H9 (cell line): ENCODE measurements around the gene TRPC4AP. TPM values are rescaled to one million over a fixed set of nuclear protein-coding genes. Genes with fewer than 3 reads are reported as not detected.

Source experiments
- DNase-seq: peaks from one replicate; pipeline ENCODE4 v3.0.0-alpha.2; 2017
- H2AFZ ChIP-seq: one replicate; pipeline ENCODE4 v1.6.1; 2013; ENCODE audit warnings: mild to moderate bottlenecking, low read length, control low read depth, moderate library complexity
- H2AK5ac ChIP-seq: 2 replicates; pipeline ENCODE4 v1.6.1; 2013; ENCODE audit warnings: low read length, control low read depth, mixed read lengths; ENCODE audit not compliant: insufficient read length
- H2BK120ac ChIP-seq: one replicate; pipeline ENCODE4 v1.6.1; 2013; ENCODE audit warnings: low read depth, mild to moderate bottlenecking, low read length, control low read depth, inconsistent platforms; ENCODE audit not compliant: poor library complexity, severe bottlenecking
- H2BK12ac ChIP-seq: 2 replicates; pipeline ENCODE4 v1.6.1; 2013; ENCODE audit warnings: low read length, control low read depth, mixed read lengths, low read depth; ENCODE audit not compliant: insufficient read length
- H2BK15ac ChIP-seq: 2 replicates; pipeline ENCODE4 v1.6.1; 2013; ENCODE audit warnings: low read depth, low read length, control low read depth
- H2BK20ac ChIP-seq: one replicate; pipeline ENCODE4 v1.6.1; 2013; ENCODE audit warnings: low read depth, mild to moderate bottlenecking, low read length, control low read depth, inconsistent platforms; ENCODE audit not compliant: poor library complexity, severe bottlenecking
- H2BK5ac ChIP-seq: 2 replicates; pipeline ENCODE4 v1.6.1; 2013; ENCODE audit warnings: low read length, control low read depth, mixed read lengths; ENCODE audit not compliant: insufficient read length
- H3K14ac ChIP-seq: 2 replicates; pipeline ENCODE4 v1.6.1; 2013; ENCODE audit warnings: low read length, control low read depth; ENCODE audit not compliant: insufficient read depth
- H3K18ac ChIP-seq: 2 replicates; pipeline ENCODE4 v1.6.1; 2013; ENCODE audit warnings: low read depth, mild to moderate bottlenecking, mixed read lengths, low read length, control low read depth; ENCODE audit not compliant: insufficient read length
- H3K23ac ChIP-seq: 2 replicates; pipeline ENCODE4 v1.6.1; 2013; ENCODE audit warnings: low read length, control low read depth, mixed read lengths, low read depth; ENCODE audit not compliant: insufficient read length
- H3K23me2 ChIP-seq: 2 replicates; pipeline ENCODE4 v1.6.1; 2013; ENCODE audit warnings: low read depth, mild to moderate bottlenecking, mixed read lengths, low read length, control low read depth; ENCODE audit not compliant: insufficient read length, poor library complexity, severe bottlenecking
- H3K27ac ChIP-seq: 2 replicates; pipeline ENCODE4 v1.5.1; 2013; ENCODE audit warnings: low read length, control low read depth, mixed read lengths, low read depth; ENCODE audit not compliant: insufficient read length
- H3K27me3 ChIP-seq: 2 replicates; pipeline ENCODE4 v1.6.1; 2013; ENCODE audit warnings: low read length, control low read depth, inconsistent platforms; ENCODE audit not compliant: insufficient read depth
- H3K4ac ChIP-seq: 2 replicates; pipeline ENCODE4 v1.6.1; 2013; ENCODE audit warnings: low read depth, mild to moderate bottlenecking, control low read depth, inconsistent platforms, low read length, moderate library complexity
- H3K4me1 ChIP-seq: 2 replicates; pipeline ENCODE4 v1.6.1; 2013; ENCODE audit warnings: low read length, control low read depth, inconsistent platforms; ENCODE audit not compliant: insufficient read depth
- H3K4me2 ChIP-seq: 2 replicates; pipeline ENCODE4 v1.6.1; 2013; ENCODE audit warnings: low read length, control low read depth, mixed read lengths; ENCODE audit not compliant: insufficient read length, insufficient read depth
- H3K56ac ChIP-seq: 2 replicates; pipeline ENCODE4 v1.6.1; 2013; ENCODE audit warnings: low read depth, mild to moderate bottlenecking, mixed read lengths, low read length, control low read depth; ENCODE audit not compliant: insufficient read length
- H3K79me1 ChIP-seq: 2 replicates; pipeline ENCODE4 v1.6.1; 2013; ENCODE audit warnings: low read depth, mild to moderate bottlenecking, moderate library complexity, low read length, control low read depth, inconsistent platforms; ENCODE audit not compliant: insufficient read depth, poor library complexity, severe bottlenecking
- H3K79me2 ChIP-seq: 2 replicates; pipeline ENCODE4 v1.6.1; 2013; ENCODE audit warnings: low read length, control low read depth, inconsistent platforms; ENCODE audit not compliant: insufficient read depth
- H3K9ac ChIP-seq: 2 replicates; pipeline ENCODE4 v1.6.1; 2013; ENCODE audit warnings: low read length, control low read depth, mixed read lengths; ENCODE audit not compliant: insufficient read length; ENCODE audit errors: extremely low read depth
- H3K9me3 ChIP-seq: one replicate; pipeline ENCODE4 v1.6.1; 2013; ENCODE audit warnings: low read depth, low read length, inconsistent platforms; ENCODE audit not compliant: control insufficient read depth
- H3T11ph ChIP-seq: one replicate; pipeline ENCODE4 v1.6.1; 2013; ENCODE audit warnings: mild to moderate bottlenecking, low read length, control low read depth, inconsistent platforms
- H4K20me1 ChIP-seq: one replicate; pipeline ENCODE4 v1.6.1; 2013; ENCODE audit not compliant: control insufficient read depth, insufficient read length, insufficient read depth
- H4K5ac ChIP-seq: 2 replicates; pipeline ENCODE4 v1.6.1; 2013; ENCODE audit warnings: low read depth, mild to moderate bottlenecking, mixed read lengths, low read length, control low read depth; ENCODE audit not compliant: insufficient read length
- H4K8ac ChIP-seq: replicated peaks from 2 replicates; pipeline ENCODE4 v1.6.1; 2013; ENCODE audit warnings: low read length, control low read depth, mixed read lengths, low read depth; ENCODE audit not compliant: insufficient read length
- H4K91ac ChIP-seq: 2 replicates; pipeline ENCODE4 v1.6.1; 2013; ENCODE audit warnings: low read depth, mild to moderate bottlenecking, moderate library complexity, mixed read lengths, low read length, control low read depth; ENCODE audit not compliant: insufficient read length
- H3K27ac Mint-ChIP-seq, 3 experiments: 2 replicates in 2 of 3; 3 replicates in 1 of 3; pipeline ENCODE4 v1.8.0; 2020 to 2021; ENCODE audit warnings: mixed read lengths in 3 of 3, mild to moderate bottlenecking in 1 of 3, moderate library complexity in 1 of 3
- H3K27me3 Mint-ChIP-seq: 2 replicates; pipeline ENCODE4 v1.8.0; 2021; ENCODE audit warnings: low read depth, mild to moderate bottlenecking, moderate library complexity, mixed read lengths
- H3K36me3 Mint-ChIP-seq, 3 experiments: 2 replicates in 2 of 3; 3 replicates in 1 of 3; pipeline ENCODE4 v1.8.0; 2020 to 2021; ENCODE audit warnings: low read depth in 3 of 3, mixed read lengths in 3 of 3; ENCODE audit not compliant: insufficient read depth in 1 of 3
- H3K4me1 Mint-ChIP-seq, 2 experiments: 2 replicates each; pipeline ENCODE4 v1.8.0; 2020; ENCODE audit warnings: mixed read lengths in 2 of 2
- H3K4me3 Mint-ChIP-seq, 2 experiments: 2 replicates in 1 of 2; 3 replicates in 1 of 2; pipeline ENCODE4 v1.8.0; 2020 to 2021; ENCODE audit warnings: mild to moderate bottlenecking in 2 of 2, mixed read lengths in 2 of 2, moderate library complexity in 1 of 2
- H3K9me3 Mint-ChIP-seq, 2 experiments: 2 replicates in 1 of 2; 3 replicates in 1 of 2; pipeline ENCODE4 v1.8.0; 2020; ENCODE audit warnings: mild to moderate bottlenecking in 2 of 2, mixed read lengths in 2 of 2, moderate library complexity in 1 of 2
- CTCF ChIP-seq: fragments of 200-600 bp; sonication (generic); conservative IDR thresholded peaks from 3 replicates; pipeline ENCODE4 v1.8.0; 2021; ENCODE audit warnings: antibody characterized with exemption, mild to moderate bottlenecking
- whole genome bisulfite sequencing: extraction: QIAGEN DNeasy Blood & Tissue Kit; methylation state at CpG from one replicate; pipeline ENCODE4 v1.1.7; 2013; ENCODE audit warnings: missing lambda C conversion rate, low lambda C conversion rate, mixed read lengths; ENCODE audit not compliant: insufficient read length; ENCODE audit errors: extremely low coverage; 5-methylcytosine and 5-hydroxymethylcytosine counted together
- total RNA-seq: library from RNA; stranded (reverse); gene quantifications from 2 replicates; pipeline ENCODE4 v1.2.1, GENCODE V29; 2021

TRPC4AP gene
- total RNA-seq, 1 experiment from 2014 or later = 93.9 TPM

GRCh38 chr20:35087355-35087754 lies 5.3 kb downstream of the TRPC4AP start:
- H4K5ac ChIP-seq = no peak overlapping the region
- WGBS = no CpG with 5 or more reads among the region's 5 CpGs
- H4K20me1 ChIP-seq = no peaks in the 10 kb centered on the region
- H3K36me3 Mint-ChIP-seq = peaks cover 7 to 18% (median 13%) of the 10 kb centered on the region in 3 experiments; a peak in 6 of 7 replicates
- no peak overlapping the region for H2BK12ac ChIP-seq
- no peak overlapping the region for H2BK5ac ChIP-seq
- peaks cover 19% of the 10 kb centered on the region; the same call in 1 of the 2 replicates for H3K79me2 ChIP-seq
- no peaks in the 10 kb centered on the region for H3K4me1 ChIP-seq
- no peak overlapping the region for H3K4me3 Mint-ChIP-seq
- no peak for TF ChIP-seq CTCF
- H2BK120ac ChIP-seq = no peak overlapping the region
- H2BK15ac ChIP-seq = no peak overlapping the region
- H3K9me3 Mint-ChIP-seq = no peaks in the 10 kb centered on the region
- no peak overlapping the region for H3K56ac ChIP-seq
- H2BK20ac ChIP-seq = no peak overlapping the region
- no peak for DNase-seq
- peaks cover 8% of the 10 kb centered on the region for H3K23me2 ChIP-seq
- no peak overlapping the region for H2AFZ ChIP-seq
- H3K23ac ChIP-seq = no peak overlapping the region
- no peak overlapping the region for H4K91ac ChIP-seq
- H3K9me3 ChIP-seq = no peaks in the 10 kb centered on the region
- no peak overlapping the region for H3K27ac ChIP-seq
- no peak overlapping the region for H3K9ac ChIP-seq
- H3K4me1 Mint-ChIP-seq = peaks cover 17 to 23% of the 10 kb centered on the region in 2 experiments
- H3K79me1 ChIP-seq = peaks cover 2% of the 10 kb centered on the region
- H3K4me2 ChIP-seq = no peak overlapping the region
- no peak overlapping the region for H3K14ac ChIP-seq
- no peak overlapping the region for H2AK5ac ChIP-seq
- no peak overlapping the region for H3T11ph ChIP-seq
- no peaks in the 10 kb centered on the region for H3K27me3 ChIP-seq
- H3K27ac Mint-ChIP-seq = no peak overlapping the region
- H3K4ac ChIP-seq = no peak overlapping the region
- no peak overlapping the region for H3K18ac ChIP-seq
- H3K27me3 Mint-ChIP-seq = no peaks in the 10 kb centered on the region
- no peak overlapping the region for H4K8ac ChIP-seq
